Keratinocyte (primary cell): ENCODE results near the gene FGGY. TPM values are rescaled to one million over a fixed set of nuclear protein-coding genes. Genes with fewer than 3 reads are reported as not detected.

Experiments
- DNase-seq: peaks from one replicate; pipeline ENCODE4 v3.0.0-alpha.2; 2011; ENCODE audit warnings: low read depth, missing footprints, low spot score
- FAIRE-seq: peaks from 2 replicates; lab custom pipeline; 2011; peaks lifted over from hg19 to GRCh38; lab: Jason Lieb, UNC
- H2AFZ ChIP-seq: 2 replicates; pipeline ENCODE4 v1.6.0; 2012; ENCODE audit warnings: low read length, control low read depth, inconsistent platforms; ENCODE audit not compliant: control insufficient read depth
- H3K27ac ChIP-seq: 2 replicates; pipeline ENCODE4 v1.5.1; 2011; ENCODE audit warnings: low read length; ENCODE audit not compliant: control insufficient read depth, insufficient read depth
- H3K27me3 ChIP-seq: 3 replicates; pipeline ENCODE4 v1.6.0; 2011; ENCODE audit warnings: low read length; ENCODE audit not compliant: control insufficient read depth, insufficient read depth; ENCODE audit errors: extremely low read depth
- H3K36me3 ChIP-seq, 2 experiments: 2 replicates in 1 of 2; 3 replicates in 1 of 2; pipeline ENCODE4 v1.5.1; 2011; ENCODE audit warnings: low read length in 2 of 2, mild to moderate bottlenecking in 1 of 2; ENCODE audit not compliant: control insufficient read depth in 2 of 2, insufficient read depth in 2 of 2; ENCODE audit errors: extremely low read depth in 1 of 2
- H3K4me1 ChIP-seq: 3 replicates; pipeline ENCODE4 v1.5.1; 2011; ENCODE audit warnings: low read length; ENCODE audit not compliant: control insufficient read depth, insufficient read depth; ENCODE audit errors: extremely low read depth
- H3K4me2 ChIP-seq: 3 replicates; pipeline ENCODE4 v1.6.0; 2011; ENCODE audit warnings: low read depth, low read length; ENCODE audit not compliant: control insufficient read depth, insufficient read depth; ENCODE audit errors: extremely low read depth
- H3K4me3 ChIP-seq, 3 experiments: fragments of 200-600 bp in 1 of 3; sonication (generic) in 1 of 3; 2 replicates in 2 of 3; 3 replicates in 1 of 3; pipeline ENCODE4 v1.5.1; 2011 to 2016; ENCODE audit warnings: low read length in 3 of 3, mild to moderate bottlenecking in 3 of 3, control low read depth in 2 of 3, inconsistent platforms in 1 of 3, low read depth in 1 of 3, mixed read lengths in 1 of 3, mixed run types in 1 of 3, moderate library complexity in 1 of 3; ENCODE audit not compliant: control insufficient read depth in 2 of 3, insufficient read depth in 2 of 3; ENCODE audit errors: extremely low read depth in 1 of 3
- H3K79me2 ChIP-seq: 2 replicates; pipeline ENCODE4 v1.6.0; 2012; ENCODE audit warnings: low read length; ENCODE audit not compliant: control insufficient read depth, insufficient read depth
- H3K9ac ChIP-seq: 3 replicates; pipeline ENCODE4 v1.6.0; 2011; ENCODE audit warnings: low read length; ENCODE audit not compliant: control insufficient read depth, insufficient read depth; ENCODE audit errors: extremely low read depth
- H3K9me1 ChIP-seq: 3 replicates; pipeline ENCODE4 v1.6.0; 2011; ENCODE audit warnings: low read length; ENCODE audit not compliant: control insufficient read depth, insufficient read depth; ENCODE audit errors: extremely low read depth
- H3K9me3 ChIP-seq: 2 replicates; pipeline ENCODE4 v1.5.1; 2012; ENCODE audit warnings: low read depth, low read length; ENCODE audit not compliant: control insufficient read depth
- H4K20me1 ChIP-seq: 3 replicates; pipeline ENCODE4 v1.6.0; 2011; ENCODE audit warnings: low read length; ENCODE audit not compliant: control insufficient read depth, insufficient read depth; ENCODE audit errors: extremely low read depth
- CTCF ChIP-seq, 3 experiments: IDR thresholded peaks in 1 of 3; conservative IDR thresholded peaks in 1 of 3; optimal IDR thresholded peaks in 1 of 3; 2 replicates in 2 of 3; 3 replicates in 1 of 3; pipeline versions ENCODE3 to v1.5.1; 2011; ENCODE audit warnings: low read length in 3 of 3, mild to moderate bottlenecking in 3 of 3, moderate library complexity in 2 of 3, control low read depth in 1 of 3, inconsistent platforms in 1 of 3; ENCODE audit not compliant: insufficient read depth in 2 of 3; ENCODE audit errors: extremely low read depth in 1 of 3
- EZH2 ChIP-seq: IDR thresholded peaks from one replicate; pipeline ENCODE4 v1.6.1; 2012; ENCODE audit warnings: inconsistent platforms, mild to moderate bottlenecking, low read length, moderate library complexity
- dilution Hi-C: fragments of 300-500 bp; cut with MboI; formaldehyde crosslinking; loops from one replicate; pipeline ENCODE4 v1.7.0; 2020; ENCODE audit warnings: low sequenced_read_pairs; ENCODE audit not compliant: extremely low pct_ligation_motif_present
- polyA plus RNA-seq, 5 experiments: library from polyadenylated mRNA; depleted of rRNA in 3 of 5; stranded (reverse) in 3 of 5; stranded (forward) in 1 of 5; unstranded in 1 of 5; fragments of >200 nt; gene quantifications; 1 replicate in 1 of 5; 2 replicates in 3 of 5; 3 replicates in 1 of 5; pipeline versions ENCODE4 v1.2.1 to v1.2.3, GENCODE V29; 2011 to 2012; ENCODE audit warnings: missing spikeins in 2 of 5, low read depth in 1 of 5, low replicate concordance in 1 of 5

Gene FGGY
- polyA plus RNA-seq, 1 donor (not counting 4 experiments of a cell fraction or from before 2014, with no cell fraction given), result 16.6 TPM

GRCh38 chr1:59688976-59689375, 392.1 kb downstream of the FGGY start:
- TF ChIP-seq EZH2, result no peak
- no peak for TF ChIP-seq CTCF (optimal IDR thresholded peaks at IDR 0.05 in 1 of 3, IDR thresholded peaks at IDR 0.05 in 1 of 3, conservative IDR thresholded peaks at IDR 0.05 in 1 of 3; ENCODE audit: extremely low read depth in 1 of 3, insufficient read depth in 2 of 3, low read length in 3 of 3)
- H4K20me1 ChIP-seq, result no peaks in the 10 kb centered on the region
- no peak overlapping the region for H2AFZ ChIP-seq
- no peak for DNase-seq
- dilution Hi-C loops, result no loop called here
- no peaks in the 10 kb centered on the region for H3K9me1 ChIP-seq
- no peaks in the 10 kb centered on the region for H3K9me3 ChIP-seq
- no peaks in the 10 kb centered on the region for H3K79me2 ChIP-seq
- FAIRE-seq, result no peak
- no peak overlapping the region for H3K27ac ChIP-seq
- no peak overlapping the region for H3K4me2 ChIP-seq
- no peaks in the 10 kb centered on the region for H3K4me1 ChIP-seq
- H3K36me3 ChIP-seq, result no peaks in the 10 kb centered on the region
- no peak overlapping the region for H3K9ac ChIP-seq
- H3K27me3 ChIP-seq, result no peaks in the 10 kb centered on the region
- H3K4me3 ChIP-seq, result no peak overlapping the region

GRCh38 chr1:59689730-59690129, 392.8 kb downstream of the FGGY start:
- Histone ChIP-seq H3K79me2 (no peaks in the 10 kb centered on the region), H3K9me1 (no peaks in the 10 kb centered on the region), H3K36me3 (no peaks in the 10 kb centered on the region), H3K4me2 (no peak overlapping the region), H3K27me3 (no peaks in the 10 kb centered on the region), H2AFZ (no peak overlapping the region), H4K20me1 (no peaks in the 10 kb centered on the region), H3K27ac (no peak overlapping the region), H3K9me3 (no peaks in the 10 kb centered on the region), H3K9ac (no peak overlapping the region), H3K4me3 (no peak overlapping the region), H3K4me1 (no peaks in the 10 kb centered on the region)
- FAIRE-seq (no peak), DNase-seq (no peak)
- dilution Hi-C loops, result no loop called here
- TF ChIP-seq EZH2, result no peak
- no peak for TF ChIP-seq CTCF (optimal IDR thresholded peaks at IDR 0.05 in 1 of 3, IDR thresholded peaks at IDR 0.05 in 1 of 3, conservative IDR thresholded peaks at IDR 0.05 in 1 of 3; ENCODE audit: extremely low read depth in 1 of 3, insufficient read depth in 2 of 3, low read length in 3 of 3)
